Left renal cortex interstitium (tissue), 4 donors: ENCODE data around the gene MMP13. TPM values are rescaled to one million over a fixed set of nuclear protein-coding genes. Genes with fewer than 3 reads are reported as not detected.

Source experiments
- DNase-seq, 4 donors: peaks; one replicate each; pipeline ENCODE4 v3.0.0-alpha.2; 2013; ENCODE audit warnings: low read depth in 4 of 4, low spot score in 2 of 4, missing footprints in 1 of 4
- polyA plus RNA-seq, 4 donors: library from polyadenylated mRNA; unstranded; fragments of 120-200 nt; gene quantifications; one replicate each; pipeline ENCODE4 v1.2.1, GENCODE V29; 2013; ENCODE audit not compliant: insufficient read length in 4 of 4

MMP13 gene
- polyA plus RNA-seq, 4 donors: 0.13 TPM; not detected in 3

DNA sequence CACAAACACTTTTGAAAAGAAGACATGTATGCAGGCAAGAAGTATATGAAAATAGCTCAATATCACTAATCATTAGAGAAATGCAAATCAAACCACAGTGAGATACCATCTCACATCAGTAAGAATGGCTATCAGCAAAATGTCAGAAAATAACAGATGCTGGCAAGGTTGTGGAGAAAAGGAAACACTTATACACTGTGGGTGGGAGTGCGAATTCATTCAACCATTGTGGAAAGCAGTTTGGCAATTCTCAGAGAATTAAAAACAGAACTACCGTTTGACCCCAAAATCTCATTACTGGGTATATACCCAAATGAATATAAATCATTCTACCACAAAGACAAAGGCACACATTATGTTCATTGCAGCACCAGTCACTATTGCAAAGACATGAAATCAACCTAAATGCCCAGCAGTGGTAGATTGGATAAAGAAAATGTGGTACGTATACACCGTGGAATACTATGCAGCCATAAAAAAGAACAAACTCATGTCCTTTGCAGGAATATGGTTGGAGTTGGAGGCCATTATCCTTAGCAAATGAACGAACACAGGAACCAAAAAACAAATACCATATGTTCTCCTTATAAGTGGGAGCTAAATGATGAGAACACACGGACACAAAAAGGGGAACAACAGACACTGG, 18.5 kb downstream of the MMP13 start:
- DNase-seq: no peak

GRCh38 chr11:102935514-102935913, 20.0 kb downstream of the MMP13 start:
- DNase-seq: no peak

GRCh38 chr11:102934735-102935134, 20.8 kb downstream of the MMP13 start:
- DNase-seq: no peak

DNA sequence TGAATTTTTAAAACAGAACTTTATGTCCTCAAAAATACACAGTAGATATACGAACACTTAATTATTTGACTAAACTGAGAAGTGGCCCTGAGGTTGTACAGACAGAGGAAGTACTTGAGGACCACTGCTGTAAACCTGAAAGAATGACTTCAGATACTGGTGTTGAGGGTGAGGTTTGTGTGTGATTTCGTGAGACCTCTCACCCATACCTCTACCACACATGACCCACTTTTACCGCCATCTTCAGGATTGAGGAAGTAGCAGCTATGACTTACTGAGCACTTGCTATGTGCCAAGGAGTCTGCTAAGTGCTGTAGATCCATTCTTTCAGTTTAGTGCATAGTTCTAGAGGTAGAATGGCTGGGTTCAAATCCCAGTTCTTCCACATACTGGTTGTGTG, 21.9 kb downstream of the MMP13 start:
- DNase-seq: no peak

GRCh38 chr11:102932678-102933077, 22.9 kb downstream of the MMP13 start:
- no peak for DNase-seq

DNA sequence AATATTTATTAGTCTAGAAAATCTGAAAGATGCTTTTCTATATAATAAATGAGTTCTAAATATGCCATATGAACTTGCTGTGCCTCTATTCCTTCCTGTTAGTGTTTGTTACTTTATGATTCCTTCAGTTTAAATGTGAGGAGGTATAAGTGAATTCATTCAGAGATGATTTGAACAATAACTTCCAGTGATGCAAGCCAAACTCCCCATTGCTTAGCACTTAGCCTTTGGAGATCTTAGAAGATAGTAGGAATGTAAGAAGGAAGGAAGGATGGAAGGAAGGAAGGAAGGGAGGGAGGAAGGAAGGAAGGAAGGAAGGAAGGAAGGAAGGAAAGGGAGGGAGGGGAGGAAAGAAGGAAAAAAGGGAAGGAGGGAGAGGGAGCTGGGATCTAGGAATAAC, 25.1 kb downstream of the MMP13 start:
- DNase-seq: no peak

DNA sequence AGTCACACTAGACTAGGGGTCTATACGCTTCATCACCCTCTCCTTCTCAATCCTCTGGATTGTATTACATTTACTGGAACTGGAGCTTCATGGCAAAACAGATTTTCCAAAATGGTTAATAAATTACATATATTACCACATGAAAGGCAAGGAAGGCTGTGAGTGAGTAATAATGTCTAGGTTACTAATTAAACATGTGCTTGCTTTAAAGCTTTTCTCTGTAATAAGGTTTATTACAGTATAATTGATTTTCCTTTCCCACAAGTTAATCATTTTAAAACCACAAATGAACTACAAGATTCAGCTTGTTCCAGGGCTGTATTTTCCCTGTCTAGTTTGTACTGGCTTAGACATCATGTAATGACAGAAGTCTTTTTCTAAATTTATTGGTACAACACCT, 25.6 kb downstream of the MMP13 start:
- DNase-seq: peak in 3 of 4 donors; percentile 26 to 57 (median 39)

- no peak for DNase-seq
These were observed 26.4 kb downstream of the MMP13 start for GRCh38 chr11:102929166-102929565.

DNA sequence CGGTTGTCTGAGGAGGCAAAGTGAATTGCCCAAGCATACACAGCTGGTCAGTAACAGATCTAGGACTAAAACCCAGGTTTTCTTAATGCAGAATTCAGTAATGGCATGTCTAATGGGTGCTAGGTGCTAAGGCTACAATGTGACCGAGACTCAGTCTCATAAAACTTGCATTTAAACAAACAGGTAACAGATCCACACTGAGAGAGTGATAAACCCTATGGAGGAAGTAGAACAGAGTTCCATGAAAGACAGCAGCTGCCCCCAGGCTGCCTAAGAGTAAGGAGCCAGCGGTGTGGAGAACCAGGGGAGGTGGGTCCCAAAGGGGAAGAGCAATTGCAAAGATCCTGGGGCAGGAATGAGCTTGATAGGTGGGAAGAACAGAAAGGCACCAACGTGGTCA, 27.3 kb downstream of the MMP13 start:
- no peak for DNase-seq

DNA sequence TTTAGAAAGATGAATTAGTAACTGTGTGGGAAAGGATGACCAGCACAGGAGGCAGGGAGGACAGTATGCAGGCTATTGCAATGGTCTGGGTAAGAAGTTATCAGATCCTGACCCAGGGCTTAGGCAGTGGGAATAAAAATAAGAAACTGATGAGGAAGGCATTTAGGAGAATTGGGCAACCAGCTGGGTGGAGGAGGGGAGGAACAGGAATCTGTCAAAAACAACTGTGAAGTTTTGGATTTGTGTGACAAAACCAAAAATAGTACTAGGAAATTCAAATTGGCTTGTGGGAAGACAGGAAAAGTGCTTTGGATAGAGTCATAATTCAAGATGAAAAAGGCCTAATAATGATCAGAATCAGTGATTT, 27.9 kb downstream of the MMP13 start:
- DNase-seq: no peak

GRCh38 chr11:102926961-102927623, 28.4 kb downstream of the MMP13 start:
- DNase-seq: no peak

DNA sequence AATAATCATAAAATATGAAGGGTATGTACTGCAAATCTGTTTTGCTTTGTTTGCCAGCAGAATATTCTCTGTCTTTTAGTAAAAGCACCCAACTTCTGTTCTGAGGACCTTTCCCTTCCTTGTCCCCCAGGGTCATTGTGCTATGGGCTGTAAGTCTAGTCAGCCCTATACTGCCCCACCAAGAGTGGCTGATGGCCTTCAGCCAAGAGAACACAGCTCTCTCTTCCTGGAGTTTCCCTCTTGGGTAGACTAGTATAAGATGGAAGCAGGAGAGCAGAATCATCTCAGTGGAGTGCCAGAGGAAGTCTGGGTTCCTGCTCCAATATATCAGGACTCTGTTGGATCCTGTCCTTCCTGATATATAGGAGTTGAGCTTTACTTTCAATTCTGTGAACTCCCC, 29.0 kb downstream of the MMP13 start:
- DNase-seq: no peak

- DNase-seq: no peak
These were observed 29.5 kb downstream of the MMP13 start for GRCh38 chr11:102925988-102926387.

DNA sequence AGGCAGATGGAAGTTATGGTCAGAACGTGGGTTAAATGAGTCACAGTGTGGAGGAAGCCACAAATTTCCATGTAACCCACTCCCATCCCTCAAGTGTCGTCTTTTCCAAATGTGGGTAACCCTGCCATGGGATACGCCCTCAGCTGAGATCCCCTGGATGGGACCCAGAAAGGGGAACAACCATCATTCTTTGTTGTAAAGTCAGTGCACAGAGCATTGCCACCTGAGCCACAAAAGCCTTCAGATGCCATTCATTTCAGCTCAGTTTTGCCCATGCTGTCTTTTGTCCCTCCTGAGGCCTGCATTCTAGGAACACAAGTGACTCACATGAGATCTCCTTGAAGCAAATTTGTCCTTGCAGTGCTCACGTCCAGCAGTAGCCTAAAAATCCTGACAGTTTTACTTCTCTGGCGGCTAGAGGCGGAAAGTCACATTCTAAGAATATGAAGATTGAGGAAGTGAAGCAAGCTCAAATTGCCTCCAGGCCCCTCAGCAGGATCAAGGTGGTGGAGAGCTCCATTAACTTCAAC, 30.6 kb downstream of the MMP13 start:
- DNase-seq: peak in 1 of 4 donors; percentile 13

DNA sequence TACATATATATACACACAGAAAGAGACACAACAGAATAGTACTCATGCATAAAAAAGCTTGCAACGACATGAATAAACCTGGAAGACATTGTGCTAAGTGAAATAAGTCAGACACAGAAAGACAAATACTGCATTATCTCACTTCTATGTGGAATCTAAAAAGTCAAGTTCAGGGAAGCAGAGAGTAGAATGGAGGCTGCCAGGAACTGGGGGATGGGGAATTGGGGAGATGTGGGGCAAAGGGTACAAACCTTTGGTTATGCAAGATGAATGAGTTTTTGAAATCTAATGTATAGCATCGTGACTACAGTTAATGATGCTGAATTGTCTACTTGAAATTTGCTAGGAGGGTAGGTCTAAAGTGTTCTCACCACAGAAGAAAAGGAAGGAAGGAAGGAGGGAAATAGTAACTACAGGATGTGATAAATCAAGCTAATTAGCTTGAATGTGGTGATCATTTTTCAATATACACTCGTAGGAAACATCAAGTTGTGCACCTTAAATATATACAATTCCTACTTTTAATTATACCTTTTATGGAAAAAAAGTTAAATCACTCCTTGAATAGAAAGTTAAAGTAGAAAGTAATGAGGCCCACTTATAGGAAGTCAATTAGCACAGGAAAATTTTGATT, 33.8 kb downstream of the MMP13 start:
- DNase-seq: no peak

DNA sequence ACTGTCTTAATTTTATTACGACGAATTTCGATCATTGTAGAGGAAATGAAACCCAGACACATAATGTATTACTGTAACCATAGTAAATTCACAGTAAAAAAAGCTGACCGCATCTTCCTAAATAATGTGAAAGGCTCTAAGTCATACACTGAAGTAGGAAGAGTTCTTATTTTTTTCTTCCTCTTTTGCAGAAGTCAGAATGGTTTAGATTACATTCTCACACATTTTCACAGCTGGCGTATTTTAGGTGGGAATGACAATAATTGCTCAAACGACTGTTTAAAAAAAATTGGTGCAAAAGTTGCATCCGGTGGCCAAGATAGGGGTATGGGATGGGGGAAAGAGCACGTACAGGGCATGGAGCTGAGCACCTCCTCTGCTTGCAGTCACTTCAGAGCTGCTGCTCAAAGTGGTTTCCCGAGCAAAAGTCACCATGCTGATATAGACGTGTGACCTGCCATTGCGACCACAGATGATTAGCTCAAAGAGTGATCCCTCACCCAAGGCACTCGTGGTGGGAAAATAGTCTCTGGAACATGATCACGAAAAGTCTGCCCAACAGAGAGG, 35.3 kb downstream of the MMP13 start:
- no peak for DNase-seq

GRCh38 chr11:102915044-102915375, 40.5 kb downstream of the MMP13 start:
- no peak for DNase-seq

DNA sequence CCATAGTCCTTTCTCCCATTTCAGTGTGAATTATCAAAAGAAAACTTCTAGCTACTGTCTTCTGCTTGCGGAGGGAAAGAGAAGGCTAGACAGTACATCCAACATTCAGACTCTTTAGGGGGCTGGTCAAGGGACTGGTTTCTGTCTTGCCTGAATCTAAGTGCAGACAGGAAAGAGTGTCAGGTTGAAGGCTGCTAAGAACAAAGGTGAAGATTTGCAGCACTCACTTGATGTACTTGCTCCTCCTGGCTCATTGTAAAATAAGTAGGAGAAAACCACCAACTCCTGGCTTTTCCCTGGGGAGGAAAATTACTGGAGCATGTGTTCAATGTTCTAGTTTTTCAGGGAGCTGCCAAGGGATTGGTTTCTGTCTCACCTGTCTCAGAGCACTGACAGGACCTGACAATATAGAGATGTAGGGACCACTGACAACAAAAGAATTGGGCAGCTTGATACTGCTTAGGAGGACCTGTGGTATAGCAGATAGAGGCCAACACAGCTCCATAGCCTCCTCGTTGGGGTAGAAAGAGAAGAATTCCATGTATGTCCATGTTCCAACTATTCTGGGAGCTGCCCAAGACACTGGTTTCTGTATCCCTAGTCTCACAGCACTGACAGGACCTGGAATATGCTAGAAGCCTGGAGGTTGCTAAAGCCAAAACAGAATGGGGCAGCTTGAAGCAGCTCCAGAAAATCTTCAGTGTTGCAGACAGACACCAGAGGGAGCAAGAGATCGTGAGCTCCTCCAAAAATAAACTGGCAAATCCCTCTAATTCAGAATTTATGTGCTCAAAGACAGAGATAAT, 41.1 kb downstream of the MMP13 start:
- DNase-seq: peak in 1 of 4 donors; percentile 27

GRCh38 chr11:102912482-102912830, 43.1 kb downstream of the MMP13 start:
- DNase-seq: no peak

DNA sequence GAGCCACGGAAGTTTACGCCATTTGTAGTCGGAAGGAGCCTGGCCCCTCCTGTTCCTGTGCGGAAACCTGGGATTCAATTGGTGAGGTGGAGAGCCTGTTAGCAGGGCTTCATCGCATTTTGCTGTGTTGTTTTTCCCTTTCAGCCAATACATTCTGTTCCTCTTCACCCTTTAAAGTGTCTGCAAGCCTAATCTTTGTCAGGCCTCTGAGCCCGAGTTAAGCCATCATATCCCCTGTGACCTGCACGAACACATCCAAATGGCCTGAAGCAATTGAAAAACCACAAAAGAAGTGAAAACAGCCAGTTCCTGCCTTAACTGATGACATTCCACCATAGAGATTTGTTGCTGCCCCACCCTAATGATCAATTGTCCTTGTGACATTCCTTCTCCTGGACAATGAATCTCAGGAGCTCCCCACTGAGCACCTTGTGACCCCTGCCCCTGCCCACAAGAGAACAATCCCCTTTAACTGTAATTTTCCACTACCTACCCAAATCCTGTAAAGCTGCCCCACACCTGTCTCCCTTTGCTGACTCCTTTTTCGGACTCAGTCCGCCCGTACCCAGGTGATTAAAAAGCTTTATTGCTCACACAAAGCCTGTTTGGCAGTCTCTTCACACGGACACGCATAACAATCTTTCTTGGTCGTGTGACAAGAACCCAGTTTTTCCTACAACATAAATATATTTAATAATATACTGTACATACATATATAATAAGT, 43.6 kb downstream of the MMP13 start:
- DNase-seq: no peak
